Left ventricle myocardium inferior (tissue), 1 donor: ENCODE results near the gene ZNF329. TPM values are rescaled to one million over a fixed set of nuclear protein-coding genes. Genes with fewer than 3 reads are reported as not detected.

ENCODE experiments used
- DNase-seq: peaks from one replicate; pipeline ENCODE4 v3.0.0-alpha.2; 2020
- H3K27ac ChIP-seq: fragments of 200-600 bp; replicated peaks from 2 replicates; pipeline ENCODE4 v1.8.0; 2021
- H3K27me3 ChIP-seq: fragments of 200-600 bp; 2 replicates; pipeline ENCODE4 v1.8.0; 2021; ENCODE audit warnings: low read depth
- H3K36me3 ChIP-seq: fragments of 200-600 bp; 2 replicates; pipeline ENCODE4 v1.8.0; 2021
- H3K4me1 ChIP-seq: fragments of 200-600 bp; 2 replicates; pipeline ENCODE4 v1.8.0; 2021
- H3K4me3 ChIP-seq: fragments of 200-600 bp; 2 replicates; pipeline ENCODE4 v1.8.0; 2021; ENCODE audit warnings: mild to moderate bottlenecking, moderate library complexity
- H3K9me3 ChIP-seq: fragments of 200-600 bp; replicated peaks from 2 replicates; pipeline ENCODE4 v1.8.0; 2021
- CTCF ChIP-seq: fragments of 200-600 bp; IDR thresholded peaks from 2 replicates; pipeline ENCODE4 v1.8.0; 2021; ENCODE audit warnings: antibody characterized with exemption, mild to moderate bottlenecking, borderline replicate concordance
- intact Hi-C: fragments of 100-400 bp; cut with micrococcal nuclease; formaldehyde crosslinking; loops from one replicate; pipeline ENCODE4 v1.11.0; 2022
- total RNA-seq: library from RNA; stranded (reverse); fragmentation: NEBNext Ultra II Directional; extraction: Animal tissue kit (Norgen Biotek cat#: 25700); gene quantifications from one replicate; pipeline ENCODE4 v1.2.1, GENCODE V29; 2021
- donor health status: DM: no; HTN: yes; CAD: no; lungs with severe emphysema.

Gene ZNF329
- total RNA-seq, 1 donor from 2014 or later = 7.8 TPM

GRCh38 chr19:58129284-58129683 is 21.3 kb downstream of the ZNF329 start:
- no peak for TF ChIP-seq CTCF
- intact Hi-C loops = no loop called here
- H3K4me3 ChIP-seq = no peak overlapping the region
- H3K36me3 ChIP-seq = peaks cover 98% of the 10 kb centered on the region
- H3K4me1 ChIP-seq = no peaks in the 10 kb centered on the region
- H3K9me3 ChIP-seq = peaks cover 100% of the 10 kb centered on the region
- no peak overlapping the region for H3K27ac ChIP-seq
- H3K27me3 ChIP-seq = no peaks in the 10 kb centered on the region
- no peak for DNase-seq

GRCh38 chr19:58128041-58128685 is 22.4 kb downstream of the ZNF329 start:
- DNase-seq = no peak
- intact Hi-C loops = no loop called here
- H3K27me3 ChIP-seq = no peaks in the 10 kb centered on the region
- H3K9me3 ChIP-seq = peaks cover 100% of the 10 kb centered on the region
- TF ChIP-seq CTCF = no peak
- H3K4me3 ChIP-seq = no peak overlapping the region
- no peaks in the 10 kb centered on the region for H3K4me1 ChIP-seq
- no peak overlapping the region for H3K27ac ChIP-seq
- peaks cover 93% of the 10 kb centered on the region for H3K36me3 ChIP-seq

DNA sequence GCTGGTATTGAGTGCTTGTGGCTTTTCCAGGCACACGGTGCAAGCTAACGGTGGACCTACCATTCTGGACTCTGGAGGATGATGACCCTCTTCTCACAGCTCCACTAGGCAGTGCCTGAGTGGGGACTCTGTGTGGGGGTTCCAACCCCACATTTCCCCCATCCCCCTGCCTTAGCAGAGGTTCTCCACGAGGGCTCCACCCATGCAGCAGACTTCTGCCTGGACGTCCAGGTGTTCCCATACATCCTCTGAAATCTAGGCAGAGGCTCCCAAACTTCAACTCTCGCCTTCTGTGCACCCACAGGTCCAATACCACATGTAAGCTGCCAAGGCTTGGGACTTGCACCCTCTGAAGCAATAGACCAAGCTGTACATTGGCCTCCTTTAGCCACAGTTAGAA is 27.2 kb downstream of the ZNF329 start:
- no peak for DNase-seq
- intact Hi-C loops = no loop called here
- no peak for TF ChIP-seq CTCF

GRCh38 chr19:58118979-58119733 is 31.4 kb downstream of the ZNF329 start:
- peaks cover 19% of the 10 kb centered on the region for H3K27me3 ChIP-seq
- H3K9me3 ChIP-seq = peaks cover 100% of the 10 kb centered on the region
- H3K36me3 ChIP-seq = peaks cover 49% of the 10 kb centered on the region
- H3K4me1 ChIP-seq = no peaks in the 10 kb centered on the region
- DNase-seq = no peak
- H3K4me3 ChIP-seq = no peak overlapping the region
- TF ChIP-seq CTCF = no peak
- H3K27ac ChIP-seq = no peak overlapping the region
- intact Hi-C loops = no loop called here

More for the DNA sequence above, 27.2 kb downstream of the ZNF329 start:
- Histone ChIP-seq H3K36me3 (peaks cover 75% of the 10 kb centered on the region), H3K27ac (no peak overlapping the region), H3K9me3 (peaks cover 100% of the 10 kb centered on the region), H3K4me3 (no peak overlapping the region), H3K27me3 (peaks cover under 1% of the 10 kb centered on the region), H3K4me1 (no peaks in the 10 kb centered on the region)

GRCh38 chr19:58117841-58118575 is 32.6 kb downstream of the ZNF329 start:
- Histone ChIP-seq H3K27ac (no peak overlapping the region), H3K4me1 (no peaks in the 10 kb centered on the region), H3K36me3 (peaks cover 41% of the 10 kb centered on the region), H3K9me3 (peaks cover 100% of the 10 kb centered on the region), H3K27me3 (peaks cover 19% of the 10 kb centered on the region), H3K4me3 (peak overlapping the region; percentile 41)
- no peak for DNase-seq
- intact Hi-C loops = no loop called here
- TF ChIP-seq CTCF = no peak
